GM23338 (cell line): ENCODE measurements around the gene RAPGEF5. TPM values are rescaled to one million over a fixed set of nuclear protein-coding genes. Genes with fewer than 3 reads are reported as not detected.

Experiments used
- ATAC-seq: fragments of 200-7000 bp; cut with Tn5 transposase; 3 replicates; pipeline ENCODE4 v1.9.1; 2020
- DNase-seq: peaks from one replicate; pipeline ENCODE4 v3.0.0-alpha.2; 2015; ENCODE audit warnings: low spot score
- H2AFZ ChIP-seq: fragments of 200-600 bp; sonication (generic); 2 replicates; pipeline ENCODE4 v1.8.0; 2016; ENCODE audit warnings: antibody characterized with exemption, mild to moderate bottlenecking, moderate library complexity
- H3F3A ChIP-seq: fragments of 200-600 bp; sonication (generic); replicated peaks from 2 replicates; pipeline ENCODE4 v1.8.0; 2017; ENCODE audit warnings: antibody characterized with exemption, mixed run types, low read depth
- H3K27ac ChIP-seq: fragments of 200-600 bp; sonication (generic); 2 replicates; pipeline ENCODE4 v1.6.1; 2016; ENCODE audit warnings: low read depth
- H3K27me3 ChIP-seq: fragments of 200-600 bp; sonication (generic); 2 replicates; pipeline ENCODE4 v1.8.0; 2016; ENCODE audit warnings: mild to moderate bottlenecking, mixed run types, moderate library complexity; ENCODE audit not compliant: insufficient read depth
- H3K36me3 ChIP-seq: fragments of 200-600 bp; sonication (generic); 2 replicates; pipeline ENCODE4 v1.8.0; 2016; ENCODE audit warnings: mild to moderate bottlenecking; ENCODE audit not compliant: insufficient read depth
- H3K4me1 ChIP-seq: fragments of 200-600 bp; sonication (generic); 2 replicates; pipeline ENCODE4 v1.8.0; 2016; ENCODE audit warnings: mild to moderate bottlenecking, moderate library complexity; ENCODE audit not compliant: insufficient read depth
- H3K4me2 ChIP-seq: fragments of 200-600 bp; sonication (generic); 2 replicates; pipeline ENCODE4 v1.7.1; 2017; ENCODE audit warnings: mixed run types
- H3K4me3 ChIP-seq: fragments of 200-600 bp; sonication (generic); 2 replicates; pipeline ENCODE4 v1.6.1; 2016; ENCODE audit warnings: mixed run types
- H3K79me2 ChIP-seq: fragments of 200-600 bp; sonication (generic); replicated peaks from 2 replicates; pipeline ENCODE4 v1.8.0; 2017; ENCODE audit warnings: mild to moderate bottlenecking; ENCODE audit not compliant: insufficient read depth
- H3K9me2 ChIP-seq: fragments of 200-600 bp; sonication (generic); 2 replicates; pipeline ENCODE4 v1.8.0; 2017; ENCODE audit not compliant: insufficient read depth
- H4K20me1 ChIP-seq: fragments of 200-600 bp; sonication (generic); replicated peaks from 2 replicates; pipeline ENCODE4 v1.8.0; 2017; ENCODE audit warnings: mild to moderate bottlenecking; ENCODE audit not compliant: insufficient read depth
- H3K27ac Mint-ChIP-seq: 2 replicates; pipeline ENCODE4 v1.8.0; 2020; ENCODE audit warnings: inconsistent platforms, mild to moderate bottlenecking, moderate library complexity, mixed read lengths
- H3K27me3 Mint-ChIP-seq: 3 replicates; pipeline ENCODE4 v1.8.0; 2022; ENCODE audit warnings: low read depth, mild to moderate bottlenecking, moderate library complexity, mixed read lengths, inconsistent platforms; ENCODE audit not compliant: insufficient read depth, poor library complexity
- H3K36me3 Mint-ChIP-seq: 3 replicates; pipeline ENCODE4 v1.8.0; 2021; ENCODE audit warnings: low read depth, mild to moderate bottlenecking, inconsistent platforms, moderate library complexity, mixed read lengths
- H3K4me1 Mint-ChIP-seq: 3 replicates; pipeline ENCODE4 v1.8.0; 2020; ENCODE audit warnings: mild to moderate bottlenecking, inconsistent platforms, mixed read lengths
- H3K4me3 Mint-ChIP-seq: 3 replicates; pipeline ENCODE4 v1.8.0; 2021; ENCODE audit warnings: moderate library complexity, mild to moderate bottlenecking, inconsistent platforms, mixed read lengths
- H3K9me3 Mint-ChIP-seq: 3 replicates; pipeline ENCODE4 v1.8.0; 2020; ENCODE audit warnings: moderate library complexity, mild to moderate bottlenecking, inconsistent platforms, mixed read lengths
- CREB1 ChIP-seq: fragments of 250-450 bp; sonication (Bioruptor Pico); IDR thresholded peaks from 2 replicates; pipeline ENCODE4 v1.5.0; 2020; ENCODE audit warnings: low read depth, mild to moderate bottlenecking, moderate library complexity
- CTCF ChIP-seq, 2 experiments: fragments of 200-600 bp in 1 of 2; sonication (generic) in 1 of 2; conservative IDR thresholded peaks; 2 replicates each; pipeline versions ENCODE4 v1.5.1 to v1.6.1; 2016 to 2017; ENCODE audit warnings: antibody characterized with exemption in 2 of 2, low read depth in 2 of 2, mild to moderate bottlenecking in 2 of 2, moderate library complexity in 1 of 2
- ETS1 ChIP-seq: IDR thresholded peaks from 2 replicates; pipeline ENCODE4 v1.6.1; 2016; ENCODE audit warnings: antibody characterized with exemption
- EZH2 ChIP-seq: fragments of 200-600 bp; sonication (generic); IDR thresholded peaks from one replicate; pipeline ENCODE4 v1.8.0; 2017; ENCODE audit warnings: antibody characterized with exemption, mild to moderate bottlenecking, low read depth; ENCODE audit not compliant: unreplicated experiment
- EZH2phosphoT487 ChIP-seq: fragments of 200-600 bp; sonication (generic); IDR thresholded peaks from one replicate; pipeline ENCODE4 v1.8.1; 2018; ENCODE audit warnings: antibody characterized with exemption; ENCODE audit not compliant: unreplicated experiment
- JUNB ChIP-seq: IDR thresholded peaks from one replicate; pipeline ENCODE4 v1.6.1; 2016; ENCODE audit warnings: antibody characterized with exemption; ENCODE audit not compliant: unreplicated experiment
- NANOG ChIP-seq: IDR thresholded peaks from 2 replicates; pipeline ENCODE4 v1.6.1; 2016; ENCODE audit warnings: antibody characterized with exemption, borderline replicate concordance
- POLR2AphosphoS5 ChIP-seq: IDR thresholded peaks from 2 replicates; pipeline ENCODE4 v1.6.1; 2016; ENCODE audit warnings: antibody characterized with exemption, low read depth
- REST ChIP-seq: IDR thresholded peaks from one replicate; pipeline ENCODE4 v1.6.1; 2018; ENCODE audit warnings: antibody characterized with exemption; ENCODE audit not compliant: unreplicated experiment
- STAT1 ChIP-seq: IDR thresholded peaks from one replicate; pipeline ENCODE4 v1.6.1; 2016; ENCODE audit warnings: antibody characterized with exemption; ENCODE audit not compliant: unreplicated experiment
- ZNF114 ChIP-seq: fragments of 250-450 bp; sonication (Bioruptor Pico); IDR thresholded peaks from 2 replicates; pipeline ENCODE4 v1.5.0; 2020; ENCODE audit warnings: mild to moderate bottlenecking, moderate library complexity
- ZNF331 ChIP-seq: fragments of 250-450 bp; sonication (Bioruptor Pico); IDR thresholded peaks from 2 replicates; pipeline ENCODE4 v1.5.0; 2020; ENCODE audit warnings: low read depth, mild to moderate bottlenecking, moderate library complexity
- ZNF462 ChIP-seq: fragments of 250-450 bp; sonication (Bioruptor Pico); IDR thresholded peaks from 2 replicates; pipeline ENCODE4 v1.5.0; 2020; ENCODE audit warnings: mild to moderate bottlenecking, moderate library complexity
- polyA plus RNA-seq: library from polyadenylated mRNA; unstranded; fragments of >200 nt; fragmentation: Nextera tagmentation; extraction: Ambion mirVana; gene quantifications from 2 replicates; pipeline ENCODE4 v1.2.1, GENCODE V29; 2016
- total RNA-seq: library from RNA; depleted of rRNA; stranded (reverse); fragments of >200 nt; shearing (Covaris generic); gene quantifications from 2 replicates; pipeline ENCODE4 v1.2.3, GENCODE V29; 2014

The RAPGEF5 gene
- total and polyA plus RNA-seq, 2 experiments from 2014 or later: 6.3 to 13.1 TPM

- no peaks in the 10 kb centered on the region for H3F3A ChIP-seq
- no peaks in the 10 kb centered on the region for H3K27me3 Mint-ChIP-seq
- TF ChIP-seq EZH2 (no peak), ZNF114 (CRISPR knock-in tag) (no peak), JUNB (no peak), EZH2phosphoT487 (no peak), NANOG (no peak), ETS1 (no peak), REST (no peak), ZNF462 (CRISPR knock-in tag) (no peak), CREB1 (CRISPR knock-in tag) (no peak), POLR2AphosphoS5 (no peak), ZNF331 (CRISPR knock-in tag) (no peak), CTCF (conservative IDR thresholded peaks at IDR 0.05; ENCODE audit: low read depth in 2 of 2) (no peak), STAT1 (no peak)
- no peaks in the 10 kb centered on the region for H3K79me2 ChIP-seq
- H2AFZ ChIP-seq: no peak overlapping the region
- no peak overlapping the region for H3K27ac ChIP-seq
- no peaks in the 10 kb centered on the region for H4K20me1 ChIP-seq
- no peak overlapping the region for H3K4me3 ChIP-seq
- DNase-seq (no peak), ATAC-seq (no peak)
- H3K27ac Mint-ChIP-seq: no peak overlapping the region
- H3K36me3 ChIP-seq: no peaks in the 10 kb centered on the region
- H3K4me1 Mint-ChIP-seq: peaks cover 13% of the 10 kb centered on the region
- no peaks in the 10 kb centered on the region for H3K9me2 ChIP-seq
- no peak overlapping the region for H3K4me2 ChIP-seq
- no peaks in the 10 kb centered on the region for H3K27me3 ChIP-seq
- H3K4me1 ChIP-seq: no peaks in the 10 kb centered on the region; the same call in 1 of the 2 replicates
- no peak overlapping the region for H3K4me3 Mint-ChIP-seq
- H3K9me3 Mint-ChIP-seq: no peaks in the 10 kb centered on the region
- no peaks in the 10 kb centered on the region for H3K36me3 Mint-ChIP-seq
These were observed 122.7 kb downstream of the RAPGEF5 start for GRCh38 chr7:22234227-22234626.
